H1 (cell line): ENCODE measurements around the gene PANX1. TPM values are rescaled to one million over a fixed set of nuclear protein-coding genes. Genes with fewer than 3 reads are reported as not detected.
"Not testable (repeated sequence)": the region's sequence is repeated elsewhere in the genome, so short reads cannot be mapped to it uniquely, and the experiment has no call there.

ENCODE experiments used
- CTCF ChIA-PET: fragments of 300-600 bp; sonication (Branson Sonifier 250); formaldehyde crosslinking; loops from one replicate; lab custom pipeline; 2021; ENCODE audit not compliant: partially characterized antibody; lab: Charles Lee
- POLR2A ChIA-PET: fragments of 300-600 bp; sonication (Branson Sonifier 250); formaldehyde crosslinking; loops from one replicate; lab custom pipeline; 2021; ENCODE audit warnings: inconsistent platforms; ENCODE audit not compliant: partially characterized antibody; lab: Charles Lee
- DNase-seq, 2 experiments: peaks; one replicate each; pipeline versions ENCODE4 v3.0.0 to v3.0.0-alpha.2; 2010 to 2022; ENCODE audit warnings: low spot score in 2 of 2, low read depth in 1 of 2, mixed read lengths in 1 of 2
- FAIRE-seq: peaks from 2 replicates; lab custom pipeline; 2011; peaks lifted over from hg19 to GRCh38; lab: Jason Lieb, UNC
- H2AFZ ChIP-seq: 2 replicates; pipeline ENCODE4 v1.8.1; 2012; ENCODE audit warnings: low read length, inconsistent platforms
- H2AK5ac ChIP-seq: 2 replicates; pipeline ENCODE4 v1.6.1; 2013; ENCODE audit warnings: low read depth, low read length
- H2BK120ac ChIP-seq: replicated peaks from 2 replicates; pipeline ENCODE3; 2013; ENCODE audit warnings: low read depth, low read length, inconsistent platforms
- H2BK12ac ChIP-seq: 2 replicates; pipeline ENCODE4 v1.6.1; 2013; ENCODE audit warnings: low read depth, low read length
- H2BK15ac ChIP-seq: 2 replicates; pipeline ENCODE4 v1.6.1; 2013; ENCODE audit warnings: low read length
- H2BK20ac ChIP-seq: 2 replicates; pipeline ENCODE4 v1.6.1; 2013; ENCODE audit warnings: low read length
- H2BK5ac ChIP-seq: 2 replicates; pipeline ENCODE4 v1.6.1; 2013; ENCODE audit warnings: low read depth, low read length
- H3K14ac ChIP-seq: 2 replicates; pipeline ENCODE4 v1.6.1; 2013; ENCODE audit warnings: inconsistent platforms; ENCODE audit not compliant: insufficient read length
- H3K18ac ChIP-seq: 2 replicates; pipeline ENCODE4 v1.6.1; 2013; ENCODE audit warnings: low read length; ENCODE audit errors: extremely low read depth
- H3K23ac ChIP-seq: 2 replicates; pipeline ENCODE4 v1.6.1; 2013; ENCODE audit warnings: inconsistent platforms; ENCODE audit not compliant: insufficient read length
- H3K23me2 ChIP-seq: 2 replicates; pipeline ENCODE4 v1.6.1; 2013; ENCODE audit warnings: low read depth, low read length
- H3K27ac ChIP-seq: 2 replicates; pipeline ENCODE4 v1.6.1; 2011; ENCODE audit warnings: low read depth, low read length, inconsistent platforms
- H3K27me3 ChIP-seq, 4 experiments: replicated peaks in 1 of 4; 1 replicate in 1 of 4; 2 replicates in 3 of 4; pipeline versions ENCODE4 v1.6.1 to v1.8.1; 2011 to 2013; ENCODE audit warnings: low read length in 3 of 4, mild to moderate bottlenecking in 3 of 4, inconsistent platforms in 2 of 4, mixed read lengths in 2 of 4, moderate library complexity in 1 of 4; ENCODE audit not compliant: control insufficient read depth in 3 of 4, insufficient read depth in 3 of 4; ENCODE audit errors: extremely low read depth in 1 of 4
- H3K36me3 ChIP-seq, 4 experiments: 2 replicates each; pipeline versions ENCODE4 v1.6.1 to v1.8.1; 2011 to 2013; ENCODE audit warnings: mild to moderate bottlenecking in 4 of 4, low read length in 3 of 4, moderate library complexity in 2 of 4, control low read depth in 1 of 4, inconsistent platforms in 1 of 4; ENCODE audit not compliant: insufficient read depth in 4 of 4, control insufficient read depth in 2 of 4
- H3K4ac ChIP-seq: replicated peaks from 2 replicates; pipeline ENCODE3; 2013; ENCODE audit warnings: low read length, low read depth, mixed read lengths, inconsistent platforms; ENCODE audit not compliant: insufficient read length
- H3K4me1 ChIP-seq, 4 experiments: replicated peaks in 1 of 4; 1 replicate in 1 of 4; 2 replicates in 3 of 4; pipeline versions ENCODE4 v1.6.1 to v1.8.1; 2011 to 2013; ENCODE audit warnings: low read length in 3 of 4, inconsistent platforms in 2 of 4, mixed read lengths in 1 of 4; ENCODE audit not compliant: insufficient read depth in 4 of 4, control insufficient read depth in 3 of 4
- H3K4me2 ChIP-seq, 2 experiments: 2 replicates each; pipeline versions ENCODE4 v1.6.1 to v1.8.1; 2011 to 2013; ENCODE audit warnings: low read depth in 2 of 2, low read length in 2 of 2, control low read depth in 1 of 2, inconsistent platforms in 1 of 2, mild to moderate bottlenecking in 1 of 2; ENCODE audit not compliant: insufficient read depth in 1 of 2
- H3K4me3 ChIP-seq, 4 experiments: fragments of 200-600, 300-600 bp in 1 of 4; sonication (generic), shearing (Covaris generic), sonication (Bioruptor Twin) in 1 of 4; 2 replicates each; pipeline versions ENCODE4 v1.5.1 to v1.8.1; 2011 to 2016; ENCODE audit warnings: low read length in 4 of 4, low read depth in 3 of 4, control low read depth in 2 of 4, inconsistent platforms in 2 of 4, mild to moderate bottlenecking in 2 of 4, mixed read lengths in 1 of 4, moderate library complexity in 1 of 4; ENCODE audit not compliant: insufficient read depth in 2 of 4; ENCODE audit errors: extremely low read depth in 1 of 4
- H3K56ac ChIP-seq: replicated peaks from 2 replicates; pipeline ENCODE3; 2013; ENCODE audit warnings: low read depth, mild to moderate bottlenecking, mixed read lengths, low read length, inconsistent platforms; ENCODE audit not compliant: insufficient read length
- H3K79me1 ChIP-seq: 2 replicates; pipeline ENCODE4 v1.6.1; 2013; ENCODE audit warnings: low read depth, low read length, control low read depth
- H3K79me2 ChIP-seq, 2 experiments: 2 replicates each; pipeline versions ENCODE4 v1.6.1 to v1.8.1; 2012 to 2013; ENCODE audit warnings: low read length in 2 of 2, mild to moderate bottlenecking in 2 of 2, inconsistent platforms in 1 of 2; ENCODE audit not compliant: insufficient read depth in 2 of 2, control insufficient read depth in 1 of 2
- H3K9ac ChIP-seq, 4 experiments: replicated peaks in 1 of 4; 1 replicate in 1 of 4; 2 replicates in 3 of 4; pipeline versions ENCODE4 v1.6.1 to v1.8.1; 2011 to 2013; ENCODE audit warnings: low read depth in 3 of 4, low read length in 3 of 4, control low read depth in 2 of 4, mild to moderate bottlenecking in 2 of 4, moderate library complexity in 2 of 4, inconsistent platforms in 1 of 4; ENCODE audit errors: extremely low read depth in 1 of 4
- H3K9me3 ChIP-seq, 2 experiments: 2 replicates each; pipeline versions ENCODE4 v1.6.1 to v1.8.1; 2012 to 2013; ENCODE audit warnings: mild to moderate bottlenecking in 2 of 2, moderate library complexity in 2 of 2, control low read depth in 1 of 2, inconsistent platforms in 1 of 2, low read depth in 1 of 2, low read length in 1 of 2, mixed read lengths in 1 of 2; ENCODE audit not compliant: insufficient read depth in 2 of 2
- H4K20me1 ChIP-seq, 2 experiments: replicated peaks in 1 of 2; 2 replicates each; pipeline versions ENCODE3 to v1.8.1; 2011 to 2013; ENCODE audit warnings: inconsistent platforms in 2 of 2, low read length in 2 of 2, mild to moderate bottlenecking in 1 of 2; ENCODE audit not compliant: insufficient read depth in 2 of 2, control insufficient read depth in 1 of 2
- H4K5ac ChIP-seq: 2 replicates; pipeline ENCODE4 v1.6.1; 2013; ENCODE audit warnings: low read length, low read depth, mixed read lengths, inconsistent platforms; ENCODE audit not compliant: insufficient read length
- H4K8ac ChIP-seq: 2 replicates; pipeline ENCODE4 v1.8.0; 2013; ENCODE audit warnings: mild to moderate bottlenecking, moderate library complexity, low read length, inconsistent platforms; ENCODE audit not compliant: insufficient read depth; ENCODE audit errors: extremely low read depth
- H4K91ac ChIP-seq: replicated peaks from 2 replicates; pipeline ENCODE3; 2013; ENCODE audit warnings: low read length, mixed read lengths, inconsistent platforms; ENCODE audit not compliant: insufficient read length
- WGBS, 2 experiments: shearing (Covaris generic) in 1 of 2; methylation state at CpG; one replicate each; pipeline versions ENCODE4 v1.1.6 to v1.1.7; 2013 to 2015; ENCODE audit warnings: low lambda C conversion rate in 2 of 2, mixed read lengths in 2 of 2, inconsistent platforms in 1 of 2, low coverage in 1 of 2, missing lambda C conversion rate in 1 of 2; ENCODE audit not compliant: insufficient replicate concordance in 2 of 2, insufficient coverage in 1 of 2, insufficient read length in 1 of 2; ENCODE audit errors: extremely low coverage in 1 of 2, missing lambda C conversion rate in 1 of 2; 5-methylcytosine and 5-hydroxymethylcytosine counted together
- polyA plus RNA-seq, 7 experiments: library from polyadenylated mRNA; depleted of rRNA in 3 of 7; stranded (reverse) in 5 of 7; unstranded in 2 of 7; fragments of >200 nt in 5 of 7; fragments of 200-250 nt in 2 of 7; gene quantifications; 1 replicate in 5 of 7; 2 replicates in 1 of 7; 4 replicates in 1 of 7; pipeline versions ENCODE4 v1.2.1 to v1.2.3, GENCODE V29; 2011 to 2013; ENCODE audit warnings: missing spikeins in 2 of 7, mixed read lengths in 2 of 7
- total RNA-seq: library from RNA; stranded (reverse); fragmentation: NEBNext Ultra II Directional; extraction: Animal tissue kit (Norgen Biotek cat#: 25700); gene quantifications from 2 replicates; pipeline ENCODE4 v1.2.1, GENCODE V29; 2021

Gene PANX1
- total and polyA plus RNA-seq, 2 of the 8 experiments (the other 6 are each of a cell fraction or from before 2014, with no cell fraction given) = 15.9 to 35.2 TPM

GRCh38 chr11:94157339-94157738 is 28.7 kb downstream of the PANX1 start:
- H4K8ac ChIP-seq, H3K4me3 ChIP-seq, H4K5ac ChIP-seq, H2BK15ac ChIP-seq, H2BK12ac ChIP-seq, H3K9ac ChIP-seq, H3K14ac ChIP-seq, H2BK5ac ChIP-seq, H3K18ac ChIP-seq, H2BK20ac ChIP-seq, H3K4me1 ChIP-seq, FAIRE-seq, H3K27ac ChIP-seq, H3K79me1 ChIP-seq, H2AFZ ChIP-seq, H2AK5ac ChIP-seq, H2BK120ac ChIP-seq, H3K9me3 ChIP-seq, DNase-seq, H4K91ac ChIP-seq, H3K56ac ChIP-seq, H3K4ac ChIP-seq, H3K27me3 ChIP-seq, H3K4me2 ChIP-seq, H3K23ac ChIP-seq, POLR2A ChIA-PET, H3K23me2 ChIP-seq: not testable (repeated sequence)
- CTCF ChIA-PET = interaction anchor here (0.7 kb wide), 1 partner anchor 315 kb away, joined by 3 read pairs; no protein-coding TSS in a partner anchor
- Histone ChIP-seq H4K20me1 (peaks cover 8 to 14% of the 10 kb centered on the region in 2 experiments), H3K36me3 (peaks cover 0 to 26% (median 14%) of the 10 kb centered on the region in 4 experiments; a peak in 5 of 8 replicates), H3K79me2 (peaks cover 20 to 67% of the 10 kb centered on the region in 2 experiments)
- 80% methylated on average over 3 of the region's 3 CpGs; no CpG with 5 or more reads in 1 of the 2 experiments for WGBS, 2 experiments
